ENCODE measurements around the gene ANKRD24.
"Not testable (repeated sequence)": the region's sequence is repeated elsewhere in the genome, so short reads cannot be mapped to it uniquely, and the experiment has no call there.

ANKRD24 gene

GRCh38 chr19:4182084-4182810 lies at the start of gene ANKRD24, which contains the start of gene SIRT6:
Gene ANKRD24, plus strand, starts transcription at chr19:4182689. Its CDS starts 3,737 bp downstream, at chr19:4186426.
Gene SIRT6, minus strand, starts transcription at chr19:4182563. Its CDS starts 24 bp downstream, at chr19:4182539.
- DNase-seq = peak; percentile 95

GRCh38 chr19:4134351-4134750 lies 48.1 kb upstream of the ANKRD24 start:
- no peak for DNase-seq

- not testable (repeated sequence) for DNase-seq
Measured at GRCh38 chr19:4135386-4135785, 47.1 kb upstream of the ANKRD24 start.

GRCh38 chr19:4136680-4137088 lies 45.8 kb upstream of the ANKRD24 start:
- no peak for DNase-seq

- DNase-seq = no peak
Measured at GRCh38 chr19:4138445-4138844, 44.0 kb upstream of the ANKRD24 start.

- DNase-seq = peak; percentile 80
Measured at GRCh38 chr19:4139614-4140236, 42.8 kb upstream of the ANKRD24 start.

GRCh38 chr19:4140237-4140711 lies 42.2 kb upstream of the ANKRD24 start:
- no peak for DNase-seq

GRCh38 chr19:4142916-4143315 lies 39.6 kb upstream of the ANKRD24 start:
- not testable (repeated sequence) for DNase-seq

GRCh38 chr19:4144666-4145249 lies 37.7 kb upstream of the ANKRD24 start:
- DNase-seq = no peak

GRCh38 chr19:4149518-4150288 lies 32.8 kb upstream of the ANKRD24 start:
- DNase-seq = no peak

GRCh38 chr19:4151623-4152022 lies 30.9 kb upstream of the ANKRD24 start:
- DNase-seq = no peak

- no peak for DNase-seq
Measured at GRCh38 chr19:4152241-4152998, 30.1 kb upstream of the ANKRD24 start.

GRCh38 chr19:4154571-4155312 lies 27.7 kb upstream of the ANKRD24 start:
- DNase-seq = no peak

- no peak for DNase-seq
Measured at GRCh38 chr19:4157164-4157563, 25.3 kb upstream of the ANKRD24 start.

GRCh38 chr19:4157971-4158370 lies 24.5 kb upstream of the ANKRD24 start:
- DNase-seq = not testable (repeated sequence)

- DNase-seq = no peak
Measured at GRCh38 chr19:4161415-4162077, 20.9 kb upstream of the ANKRD24 start.

- no peak for DNase-seq
Measured at GRCh38 chr19:4164262-4164661, 18.2 kb upstream of the ANKRD24 start.

- DNase-seq = no peak
Measured at GRCh38 chr19:4171676-4172075, 10.8 kb upstream of the ANKRD24 start.

- peak; percentile 45 for DNase-seq
Measured at GRCh38 chr19:4172861-4173473, 9.5 kb upstream of the ANKRD24 start.

- DNase-seq = no peak
Measured at GRCh38 chr19:4173479-4174212, 8.8 kb upstream of the ANKRD24 start.

Data from activated CD4-positive, alpha-beta T cell treated with anti-CD3 and anti-CD28 coated beads for 1 hour (primary cell).